Stimulated activated naive CD4-positive, alpha-beta T cell treated with Interleukin-2 at 50 U/mL for 16 hours (primary cell): ENCODE data around the gene CCNE1.

ENCODE experiments used
- DNase-seq: peaks from one replicate; lab custom pipeline; 2025; lab: John Stamatoyannopoulos, UW

CCNE1 gene

GRCh38 chr19:29844891-29845573 is 33.2 kb downstream of the CCNE1 start:
- peak; percentile 97 for DNase-seq

- DNase-seq = peak; percentile 40
Observed at GRCh38 chr19:29845574-29846176, 33.9 kb downstream of the CCNE1 start.

GRCh38 chr19:29849208-29849607 is 37.4 kb downstream of the CCNE1 start:
- no peak for DNase-seq

GRCh38 chr19:29850482-29850881 is 38.7 kb downstream of the CCNE1 start:
- DNase-seq = no peak

GRCh38 chr19:29851769-29852521 is 40.2 kb downstream of the CCNE1 start:
- DNase-seq = no peak

GRCh38 chr19:29854033-29854432 is 42.2 kb downstream of the CCNE1 start:
- DNase-seq = no peak

GRCh38 chr19:29855087-29855486 is 43.3 kb downstream of the CCNE1 start:
- no peak for DNase-seq

GRCh38 chr19:29855741-29856500 is 44.1 kb downstream of the CCNE1 start:
- no peak for DNase-seq

- DNase-seq = peak; percentile 23
Observed at GRCh38 chr19:29858000-29858596, 46.3 kb downstream of the CCNE1 start.

GRCh38 chr19:29858621-29859020 is 46.8 kb downstream of the CCNE1 start:
- DNase-seq = no peak

- DNase-seq = no peak
Observed at GRCh38 chr19:29860492-29860891, 48.7 kb downstream of the CCNE1 start.

- DNase-seq = no peak
Observed at GRCh38 chr19:29861574-29861973, 49.8 kb downstream of the CCNE1 start.

GRCh38 chr19:29866011-29866410 is 54.2 kb downstream of the CCNE1 start:
- no peak for DNase-seq

- no peak for DNase-seq
Observed at GRCh38 chr19:29867984-29868383, 56.2 kb downstream of the CCNE1 start.

GRCh38 chr19:29871143-29871542 is 59.4 kb downstream of the CCNE1 start:
- DNase-seq = no peak

- DNase-seq = no peak
Observed at GRCh38 chr19:29872224-29872731, 60.5 kb downstream of the CCNE1 start.

- DNase-seq = peak; percentile 53
Observed at GRCh38 chr19:29873024-29873800, 61.4 kb downstream of the CCNE1 start.
